Stimulated activated CD8-positive, alpha-beta memory T cell treated with anti-CD3 and anti-CD28 coated beads, Interleukin-12 subunit alpha, Interleukin-12 subunit beta, amount 100 ng/mL, for 24 hours (primary cell): ENCODE data around the gene AKAP6.

ENCODE experiments used
- DNase-seq: peaks from one replicate; pipeline ENCODE4 v3.0.0-alpha.2; 2020; ENCODE audit errors: extremely low read depth

AKAP6 gene

DNA sequence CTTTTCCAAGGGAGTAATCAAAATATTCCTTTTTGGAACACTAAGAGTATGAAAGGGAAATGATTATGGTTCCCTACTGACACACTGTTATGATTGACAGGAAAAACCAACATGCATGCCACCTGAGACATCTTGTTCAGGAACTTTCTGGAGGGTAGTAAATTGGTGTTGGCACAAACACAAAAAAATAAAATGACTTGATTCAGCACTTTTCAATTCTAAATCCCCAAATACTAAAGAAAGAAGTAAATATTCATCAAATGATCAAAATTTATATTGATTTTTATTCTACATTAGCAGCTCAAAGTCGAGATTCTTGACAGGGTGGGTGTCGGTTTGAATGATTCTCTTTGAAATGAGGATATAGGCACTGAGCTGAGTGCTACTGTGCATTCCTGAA, 338.2 kb downstream of the AKAP6 start:
- DNase-seq: no peak

- DNase-seq: no peak
Observed at GRCh38 chr14:32667791-32668190, 338.7 kb downstream of the AKAP6 start.

DNA sequence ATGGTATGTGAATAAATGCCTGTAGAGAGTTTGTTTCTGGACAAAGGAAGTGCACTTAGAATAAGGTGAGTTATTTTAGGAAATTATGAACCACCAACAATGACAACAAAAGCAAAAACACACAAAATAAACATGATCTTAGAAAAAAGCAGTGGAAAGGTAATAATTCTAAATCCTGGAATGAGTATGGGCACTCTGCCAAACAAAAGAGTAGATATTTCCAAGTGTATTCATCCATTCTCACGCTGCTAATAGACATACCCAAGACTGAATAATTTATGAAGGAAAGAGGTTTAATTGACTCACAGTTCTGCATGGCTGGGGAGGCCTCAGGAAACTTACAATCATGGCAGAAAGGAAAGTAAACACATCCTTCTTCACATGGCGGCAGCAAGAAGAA, 340.3 kb downstream of the AKAP6 start:
- no peak for DNase-seq

- DNase-seq: no peak
Observed at GRCh38 chr14:32675433-32675832, 346.3 kb downstream of the AKAP6 start.

GRCh38 chr14:32677129-32677780, 348.2 kb downstream of the AKAP6 start:
- DNase-seq: no peak

DNA sequence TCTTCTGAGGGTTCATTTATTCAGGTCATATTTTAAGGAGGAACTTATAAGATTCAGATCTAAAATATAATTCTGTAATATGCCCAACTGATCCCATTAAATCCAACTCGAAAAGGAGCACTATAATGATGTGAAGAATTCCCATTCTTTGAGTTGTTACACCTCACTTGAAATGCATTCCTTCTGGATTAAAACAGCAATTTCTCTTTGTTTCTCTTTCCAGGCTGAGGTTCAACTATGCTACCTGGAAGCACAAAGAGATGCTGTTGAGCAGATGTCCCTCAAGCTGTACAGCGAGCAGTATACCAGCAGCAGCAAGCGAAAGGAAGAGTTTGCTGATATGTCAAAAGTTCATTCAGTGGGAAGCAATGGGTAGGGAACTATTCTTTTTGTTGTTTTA, 349.0 kb downstream of the AKAP6 start:
- no peak for DNase-seq

GRCh38 chr14:32679927-32680612, 351.0 kb downstream of the AKAP6 start:
- no peak for DNase-seq

DNA sequence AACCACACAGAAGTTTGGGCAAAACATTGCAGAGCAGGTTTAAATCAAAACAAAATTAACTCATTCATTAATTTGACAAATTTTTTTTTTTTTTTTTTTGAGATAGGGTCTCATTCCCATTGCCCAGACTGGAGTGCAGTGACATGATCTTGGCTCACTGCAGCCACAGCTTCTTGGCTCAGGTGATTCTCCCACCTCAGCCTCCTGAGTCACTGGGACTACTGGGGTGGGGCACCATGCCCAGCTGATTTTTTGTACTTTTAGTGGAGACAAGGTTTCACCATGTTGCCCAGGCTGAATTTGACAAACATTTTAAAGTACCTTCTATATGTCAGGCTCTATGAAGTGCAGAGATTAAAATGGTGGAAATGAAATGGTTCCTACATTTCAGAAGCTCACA, 352.5 kb downstream of the AKAP6 start:
- no peak for DNase-seq

GRCh38 chr14:32682214-32682613, 353.1 kb downstream of the AKAP6 start:
- DNase-seq: no peak

- no peak for DNase-seq
Observed at GRCh38 chr14:32683679-32684078, 354.6 kb downstream of the AKAP6 start.

DNA sequence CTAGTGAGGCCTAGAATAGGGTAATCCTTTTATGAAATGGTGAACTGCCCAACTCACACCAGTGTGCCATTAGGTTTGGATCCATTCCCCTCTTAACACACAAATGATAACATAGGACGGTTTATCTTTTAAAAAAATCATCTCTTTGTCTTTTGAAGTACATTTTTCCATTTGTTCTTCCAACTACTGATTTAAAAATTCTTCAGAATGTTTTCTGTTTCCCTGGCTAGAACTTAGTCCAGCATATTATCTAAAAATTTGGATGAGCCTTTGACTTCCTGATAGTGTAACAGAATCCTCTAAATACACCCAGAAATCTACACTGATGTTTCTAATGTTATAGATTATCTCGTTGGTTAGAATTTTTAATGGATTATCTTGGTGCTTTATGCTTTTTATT, 359.8 kb downstream of the AKAP6 start:
- no peak for DNase-seq

GRCh38 chr14:32692441-32692840, 363.3 kb downstream of the AKAP6 start:
- DNase-seq: no peak

DNA sequence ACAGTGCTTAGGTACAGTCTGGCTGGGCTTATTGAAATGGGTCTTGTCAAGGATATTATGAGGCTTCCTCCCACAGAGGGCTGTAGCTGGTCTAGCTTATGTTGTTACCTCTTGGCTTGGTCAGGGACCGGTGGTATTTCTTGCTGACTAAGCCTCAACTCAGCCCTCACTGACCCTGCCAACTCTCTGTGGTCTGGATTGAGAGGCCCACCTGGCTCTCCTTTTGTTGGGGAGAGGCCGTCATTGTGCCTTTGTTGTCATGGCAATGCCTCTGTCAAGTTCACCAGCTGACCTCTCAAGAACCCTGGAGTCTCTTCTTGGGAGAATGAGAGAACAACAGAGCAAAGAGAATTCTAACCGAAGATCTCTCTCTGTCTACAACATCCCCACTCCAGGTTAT, 364.0 kb downstream of the AKAP6 start:
- DNase-seq: no peak

DNA sequence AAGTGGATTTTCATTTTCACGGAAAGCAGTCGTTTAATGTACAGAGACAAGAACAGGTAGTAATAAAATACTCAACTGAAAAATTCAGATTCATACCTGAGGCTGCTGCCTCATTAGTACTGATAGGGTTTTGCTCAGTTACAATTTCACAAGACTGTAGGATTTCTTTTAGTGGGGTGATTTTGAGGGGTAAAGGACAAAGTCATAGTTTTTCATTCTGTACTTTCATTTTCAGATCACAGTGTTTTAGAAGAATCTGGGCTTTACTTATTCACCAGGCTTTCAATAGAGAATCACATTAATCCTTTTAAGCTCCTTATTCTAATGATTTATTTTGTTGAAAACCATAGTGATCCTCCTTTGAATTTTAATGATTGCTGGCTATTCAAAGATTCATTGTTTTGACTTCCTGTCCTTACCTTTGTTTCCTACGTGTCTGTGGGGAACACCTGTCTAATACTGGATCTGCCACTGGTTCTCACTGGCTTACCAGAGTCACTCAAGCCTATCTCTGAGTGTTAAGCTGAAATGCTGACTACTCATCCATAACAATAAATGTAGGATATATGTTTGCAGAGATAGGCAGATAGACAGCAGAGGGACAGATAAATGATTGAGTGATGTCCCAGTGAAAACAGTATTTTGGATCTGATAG, 365.8 kb downstream of the AKAP6 start:
- DNase-seq: no peak

DNA sequence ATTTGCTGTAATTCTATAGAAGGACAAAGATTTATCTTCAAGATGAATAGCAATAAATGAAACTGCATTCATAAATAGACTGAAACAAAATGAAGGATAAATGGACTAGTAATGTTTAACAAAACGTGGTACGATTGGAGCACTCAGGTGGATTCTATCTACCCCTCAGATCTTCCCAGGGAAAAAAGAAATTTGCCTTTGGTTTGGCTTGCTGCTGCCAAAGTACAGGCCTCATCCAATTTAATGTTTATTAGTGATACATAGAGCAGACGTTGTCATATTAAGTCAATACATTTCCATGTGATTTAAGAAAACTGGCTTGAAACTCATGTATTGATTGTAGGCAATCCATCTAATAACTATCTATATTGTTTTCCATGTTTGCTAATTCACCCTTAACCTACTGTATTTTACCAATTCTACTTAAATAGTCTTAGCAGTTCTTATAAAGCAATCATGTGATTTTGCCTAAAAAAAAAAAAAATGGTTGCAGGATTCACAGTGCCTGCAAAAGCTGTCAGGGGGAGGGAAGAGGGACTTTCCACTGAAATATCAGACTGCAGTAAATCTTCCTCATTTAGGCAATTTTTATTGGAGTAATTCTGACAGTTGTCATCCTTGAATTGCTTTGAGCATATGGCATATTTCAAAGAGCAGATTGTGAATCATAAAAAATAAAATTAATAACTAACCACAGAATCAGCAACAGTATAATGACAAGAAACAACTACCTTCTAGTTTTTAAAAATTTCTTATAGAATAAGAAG, 367.4 kb downstream of the AKAP6 start:
- no peak for DNase-seq

- no peak for DNase-seq
Observed at GRCh38 chr14:32697114-32697513, 368.0 kb downstream of the AKAP6 start.

GRCh38 chr14:32697704-32698103, 368.6 kb downstream of the AKAP6 start:
- DNase-seq: no peak

- no peak for DNase-seq
Observed at GRCh38 chr14:32698831-32699230, 369.7 kb downstream of the AKAP6 start.

DNA sequence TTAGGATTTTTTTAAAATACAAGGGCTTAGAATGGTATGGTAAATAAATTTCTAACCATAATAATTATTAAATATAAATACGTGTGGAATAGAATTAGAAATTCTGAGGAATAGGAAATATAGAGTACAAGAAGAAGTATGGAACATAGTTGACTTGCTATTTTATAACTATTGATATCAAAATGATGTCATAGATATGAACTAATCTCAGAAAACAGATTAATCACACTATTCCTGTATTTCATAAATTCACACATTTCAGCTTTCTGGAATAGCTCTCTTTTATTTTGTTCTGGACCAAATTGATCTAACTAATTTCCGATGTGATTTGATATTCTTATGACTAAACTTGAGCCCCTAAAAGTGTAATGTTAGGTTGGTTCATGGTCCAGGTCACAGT, 372.4 kb downstream of the AKAP6 start:
- no peak for DNase-seq

GRCh38 chr14:32702088-32702487, 373.0 kb downstream of the AKAP6 start:
- DNase-seq: no peak

GRCh38 chr14:32702562-32702961, 373.5 kb downstream of the AKAP6 start:
- no peak for DNase-seq

GRCh38 chr14:32703183-32703621, 374.1 kb downstream of the AKAP6 start:
- DNase-seq: no peak
